ENCODE measurements around the gene EEFSEC. TPM values are rescaled to one million over a fixed set of nuclear protein-coding genes. Genes with fewer than 3 reads are reported as not detected.

Gene EEFSEC
- total and polyA plus RNA-seq, 5 donors from 2014 or later, result 16.9 to 21.9 (median 18.5) TPM

- Mint-ChIP-seq H3K4me3 (no peak overlapping the region), H3K27ac (peak overlapping the region in 1 of 3 donors; percentile 75), H3K27me3 (no peaks in the 10 kb centered on the region)
These were observed 25.7 kb downstream of the EEFSEC start for GRCh38 chr3:128178782-128179483.

GRCh38 chr3:128179484-128179819 is 26.2 kb downstream of the EEFSEC start:
- ATAC-seq (ENCODE audit: low read depth in 2 of 2) (no peak), DNase-seq (no peak)
- H3K9me3 Mint-ChIP-seq, result peaks cover 0 to 2% (median 0%) of the 10 kb centered on the region in 7 donors
- H3K4me3 ChIP-seq (ENCODE audit: low read depth, low read length), result no peak overlapping the region
- peaks cover 20 to 45% (median 34%) of the 10 kb centered on the region in 4 donors for H3K4me1 Mint-ChIP-seq
- no peaks in the 10 kb centered on the region for H3K9me3 ChIP-seq (ENCODE audit: control insufficient read depth in 2 of 2, low read length in 2 of 2)
- no peaks in the 10 kb centered on the region for H3K4me1 ChIP-seq (ENCODE audit: control insufficient read depth, insufficient read depth, low read length, poor library complexity, severe bottlenecking)
- no peaks in the 10 kb centered on the region for H3K36me3 ChIP-seq (ENCODE audit: control insufficient read depth, insufficient read depth, low read length)
- no peak overlapping the region for H3K4me3 Mint-ChIP-seq
- H3K27ac Mint-ChIP-seq, result peak overlapping the region in 1 of 3 donors; percentile 75
- H3K27me3 ChIP-seq (ENCODE audit: control insufficient read depth, insufficient read depth, low read length), result no peaks in the 10 kb centered on the region
- H3K27me3 Mint-ChIP-seq, result no peaks in the 10 kb centered on the region
- H3K36me3 Mint-ChIP-seq, result peaks cover 16% of the 10 kb centered on the region
- H3K27ac ChIP-seq (ENCODE audit: insufficient read depth, low read length, poor library complexity, severe bottlenecking), result no peak overlapping the region

More at GRCh38 chr3:128178782-128179483, 25.7 kb downstream of the EEFSEC start:
- no peak for DNase-seq
- H3K27ac ChIP-seq (ENCODE audit: insufficient read depth, low read length, poor library complexity, severe bottlenecking), result no peak overlapping the region
- H3K4me1 Mint-ChIP-seq, result peaks cover 20 to 50% (median 37%) of the 10 kb centered on the region in 4 donors
- no peaks in the 10 kb centered on the region for H3K36me3 ChIP-seq (ENCODE audit: control insufficient read depth, insufficient read depth, low read length)
- H3K4me1 ChIP-seq (ENCODE audit: control insufficient read depth, insufficient read depth, low read length, poor library complexity, severe bottlenecking), result no peaks in the 10 kb centered on the region
- H3K9me3 ChIP-seq (ENCODE audit: control insufficient read depth in 2 of 2, low read length in 2 of 2), result no peaks in the 10 kb centered on the region
- H3K36me3 Mint-ChIP-seq, result peaks cover 12% of the 10 kb centered on the region
- ATAC-seq (ENCODE audit: low read depth in 2 of 2), result no peak
- H3K9me3 Mint-ChIP-seq, result no peaks in the 10 kb centered on the region
- H3K4me3 ChIP-seq (ENCODE audit: low read depth, low read length), result no peak overlapping the region
- no peaks in the 10 kb centered on the region for H3K27me3 ChIP-seq (ENCODE audit: control insufficient read depth, insufficient read depth, low read length)

GRCh38 chr3:128180436-128180835 is 27.2 kb downstream of the EEFSEC start:
- no peaks in the 10 kb centered on the region for H3K27me3 Mint-ChIP-seq
- DNase-seq (no peak), ATAC-seq (ENCODE audit: low read depth in 2 of 2) (no peak)
- H3K4me1 ChIP-seq (ENCODE audit: control insufficient read depth, insufficient read depth, low read length, poor library complexity, severe bottlenecking), result no peaks in the 10 kb centered on the region
- peaks cover 0 to 2% (median 0%) of the 10 kb centered on the region in 7 donors for H3K9me3 Mint-ChIP-seq
- H3K4me1 Mint-ChIP-seq, result peaks cover 16 to 42% (median 27%) of the 10 kb centered on the region in 4 donors
- H3K4me3 Mint-ChIP-seq, result no peak overlapping the region
- no peak overlapping the region for H3K27ac ChIP-seq (ENCODE audit: insufficient read depth, low read length, poor library complexity, severe bottlenecking)
- H3K27ac Mint-ChIP-seq, result peak overlapping the region in 1 of 3 donors; percentile 9
- no peak overlapping the region for H3K4me3 ChIP-seq (ENCODE audit: low read depth, low read length)
- H3K36me3 ChIP-seq (ENCODE audit: control insufficient read depth, insufficient read depth, low read length), result no peaks in the 10 kb centered on the region
- no peaks in the 10 kb centered on the region for H3K27me3 ChIP-seq (ENCODE audit: control insufficient read depth, insufficient read depth, low read length)
- peaks cover 17% of the 10 kb centered on the region for H3K36me3 Mint-ChIP-seq
- H3K9me3 ChIP-seq (ENCODE audit: control insufficient read depth in 2 of 2, low read length in 2 of 2), result no peaks in the 10 kb centered on the region

- Histone ChIP-seq H3K36me3 (ENCODE audit: control insufficient read depth, insufficient read depth, low read length) (no peaks in the 10 kb centered on the region), H3K27ac (ENCODE audit: insufficient read depth, low read length, poor library complexity, severe bottlenecking) (no peak overlapping the region), H3K4me3 (ENCODE audit: low read depth, low read length) (no peak overlapping the region), H3K27me3 (ENCODE audit: control insufficient read depth, insufficient read depth, low read length) (no peaks in the 10 kb centered on the region), H3K4me1 (ENCODE audit: control insufficient read depth, insufficient read depth, low read length, poor library complexity, severe bottlenecking) (no peaks in the 10 kb centered on the region), H3K9me3 (ENCODE audit: control insufficient read depth in 2 of 2, low read length in 2 of 2) (no peaks in the 10 kb centered on the region)
- H3K27ac Mint-ChIP-seq, result no peak overlapping the region
- DNase-seq, result no peak
- no peaks in the 10 kb centered on the region for H3K27me3 Mint-ChIP-seq
- H3K4me1 Mint-ChIP-seq, result peaks cover 15 to 41% (median 26%) of the 10 kb centered on the region in 4 donors
- peaks cover 19% of the 10 kb centered on the region for H3K36me3 Mint-ChIP-seq
- no peak overlapping the region for H3K4me3 Mint-ChIP-seq
- H3K9me3 Mint-ChIP-seq, result peaks cover 0 to 2% (median 0%) of the 10 kb centered on the region in 7 donors
- ATAC-seq (ENCODE audit: low read depth in 2 of 2), result no peak
These were observed 27.6 kb downstream of the EEFSEC start for GRCh38 chr3:128180913-128181312.

GRCh38 chr3:128182656-128183055 is 29.4 kb downstream of the EEFSEC start:
- ATAC-seq (ENCODE audit: low read depth in 2 of 2), result no peak
- Histone ChIP-seq H3K27ac (ENCODE audit: insufficient read depth, low read length, poor library complexity, severe bottlenecking) (no peak overlapping the region), H3K9me3 (ENCODE audit: control insufficient read depth in 2 of 2, low read length in 2 of 2) (no peaks in the 10 kb centered on the region), H3K4me1 (ENCODE audit: control insufficient read depth, insufficient read depth, low read length, poor library complexity, severe bottlenecking) (no peaks in the 10 kb centered on the region), H3K36me3 (ENCODE audit: control insufficient read depth, insufficient read depth, low read length) (no peaks in the 10 kb centered on the region), H3K4me3 (ENCODE audit: low read depth, low read length) (no peak overlapping the region), H3K27me3 (ENCODE audit: control insufficient read depth, insufficient read depth, low read length) (no peaks in the 10 kb centered on the region)
- H3K27ac Mint-ChIP-seq, result no peak overlapping the region
- no peak for DNase-seq
- peaks cover 21% of the 10 kb centered on the region for H3K36me3 Mint-ChIP-seq
- H3K4me1 Mint-ChIP-seq, result peaks cover 14 to 34% (median 25%) of the 10 kb centered on the region in 4 donors
- no peaks in the 10 kb centered on the region for H3K27me3 Mint-ChIP-seq
- H3K4me3 Mint-ChIP-seq, result no peak overlapping the region
- H3K9me3 Mint-ChIP-seq, result peaks cover 0 to 2% (median 0%) of the 10 kb centered on the region in 7 donors

- H3K36me3 ChIP-seq (ENCODE audit: control insufficient read depth, insufficient read depth, low read length), result no peaks in the 10 kb centered on the region
- H3K27me3 Mint-ChIP-seq, result no peaks in the 10 kb centered on the region
- no peak for ATAC-seq (ENCODE audit: low read depth in 2 of 2)
- H3K4me1 Mint-ChIP-seq, result peaks cover 0 to 26% (median 15%) of the 10 kb centered on the region in 4 donors
- H3K9me3 ChIP-seq (ENCODE audit: control insufficient read depth in 2 of 2, low read length in 2 of 2), result no peaks in the 10 kb centered on the region
- no peak for DNase-seq
- H3K27me3 ChIP-seq (ENCODE audit: control insufficient read depth, insufficient read depth, low read length), result no peaks in the 10 kb centered on the region
- peaks cover 16% of the 10 kb centered on the region for H3K36me3 Mint-ChIP-seq
- no peaks in the 10 kb centered on the region for H3K4me1 ChIP-seq (ENCODE audit: control insufficient read depth, insufficient read depth, low read length, poor library complexity, severe bottlenecking)
- no peak overlapping the region for H3K27ac Mint-ChIP-seq
- peaks cover 0 to 2% (median 0%) of the 10 kb centered on the region in 7 donors for H3K9me3 Mint-ChIP-seq
- no peak overlapping the region for H3K4me3 ChIP-seq (ENCODE audit: low read depth, low read length)
- no peak overlapping the region for H3K4me3 Mint-ChIP-seq
- H3K27ac ChIP-seq (ENCODE audit: insufficient read depth, low read length, poor library complexity, severe bottlenecking), result no peak overlapping the region
These were observed 32.6 kb downstream of the EEFSEC start for GRCh38 chr3:128185630-128186447.

- H3K27me3 Mint-ChIP-seq, result no peaks in the 10 kb centered on the region
- H3K4me1 ChIP-seq (ENCODE audit: control insufficient read depth, insufficient read depth, low read length, poor library complexity, severe bottlenecking), result no peaks in the 10 kb centered on the region
- no peak overlapping the region for H3K4me3 ChIP-seq (ENCODE audit: low read depth, low read length)
- no peaks in the 10 kb centered on the region for H3K27me3 ChIP-seq (ENCODE audit: control insufficient read depth, insufficient read depth, low read length)
- H3K4me1 Mint-ChIP-seq, result peaks cover 0 to 30% (median 17%) of the 10 kb centered on the region in 4 donors
- H3K36me3 Mint-ChIP-seq, result peaks cover 20% of the 10 kb centered on the region
- no peak overlapping the region for H3K4me3 Mint-ChIP-seq
- peak overlapping the region in 2 of 3 donors; percentile 39 to 49 for H3K27ac Mint-ChIP-seq
- no peak overlapping the region for H3K27ac ChIP-seq (ENCODE audit: insufficient read depth, low read length, poor library complexity, severe bottlenecking)
- DNase-seq (no peak), ATAC-seq (ENCODE audit: low read depth in 2 of 2) (no peak)
- peaks cover 0 to 2% (median 0%) of the 10 kb centered on the region in 7 donors for H3K9me3 Mint-ChIP-seq
- H3K9me3 ChIP-seq (ENCODE audit: control insufficient read depth in 2 of 2, low read length in 2 of 2), result no peaks in the 10 kb centered on the region
- H3K36me3 ChIP-seq (ENCODE audit: control insufficient read depth, insufficient read depth, low read length), result no peaks in the 10 kb centered on the region
These were observed 34.2 kb downstream of the EEFSEC start for GRCh38 chr3:128187495-128187894.
